Common myeloid progenitor, CD34-positive (primary cell): Measurements from ENCODE around the gene SDK2.

ENCODE experiments used
- CTCF ChIA-PET: fragments of 350-600 bp; sonication (Branson Sonifier 250); formaldehyde crosslinking; loops from one replicate; lab custom pipeline; 2021; ENCODE audit warnings: antibody characterized with exemption; lab: Charles Lee
- POLR2A ChIA-PET: fragments of 350-600 bp; sonication (Branson Sonifier 250); formaldehyde crosslinking; loops from one replicate; lab custom pipeline; 2021; ENCODE audit warnings: antibody characterized with exemption; lab: Charles Lee
- DNase-seq, 3 donors: peaks; one replicate each; pipeline versions ENCODE4 v3.0.0 to v3.0.0-alpha.2; 2013
- H3K27ac ChIP-seq, 2 experiments: 1 replicate in 1 of 2; 2 replicates in 1 of 2; pipeline ENCODE4 v1.7.0; 2013; ENCODE audit warnings: inconsistent platforms in 2 of 2, low read length in 2 of 2, mild to moderate bottlenecking in 2 of 2, low read depth in 1 of 2, moderate library complexity in 1 of 2; ENCODE audit not compliant: severe bottlenecking in 2 of 2, insufficient read depth in 1 of 2, poor library complexity in 1 of 2
- H3K27me3 ChIP-seq, 5 experiments: replicated peaks in 2 of 5; 1 replicate in 3 of 5; 2 replicates in 2 of 5; pipeline versions ENCODE4 v1.6.1 to v1.7.0; 2013; ENCODE audit warnings: low read length in 4 of 5, mild to moderate bottlenecking in 2 of 5, moderate library complexity in 2 of 5, inconsistent platforms in 1 of 5; ENCODE audit not compliant: insufficient read depth in 5 of 5, control insufficient read depth in 4 of 5
- H3K36me3 ChIP-seq, 4 experiments: 1 replicate in 2 of 4; 2 replicates in 2 of 4; pipeline versions ENCODE4 v1.6.1 to v1.7.0; 2013; ENCODE audit warnings: low read length in 3 of 4, control low read depth in 1 of 4, mild to moderate bottlenecking in 1 of 4; ENCODE audit not compliant: control insufficient read depth in 4 of 4, insufficient read depth in 4 of 4
- H3K4me1 ChIP-seq, 4 experiments: 1 replicate in 3 of 4; 2 replicates in 1 of 4; pipeline versions ENCODE4 v1.6.1 to v1.7.1; 2013; ENCODE audit warnings: low read length in 3 of 4, mild to moderate bottlenecking in 3 of 4, control low read depth in 1 of 4, inconsistent platforms in 1 of 4, moderate library complexity in 1 of 4; ENCODE audit not compliant: control insufficient read depth in 4 of 4, insufficient read depth in 4 of 4; ENCODE audit errors: control extremely low read depth in 1 of 4
- H3K4me3 ChIP-seq, 7 experiments: 1 replicate in 4 of 7; 2 replicates in 3 of 7; pipeline versions ENCODE4 v1.5.1 to v1.7.0; 2013; ENCODE audit warnings: mild to moderate bottlenecking in 7 of 7, low read length in 6 of 7, moderate library complexity in 6 of 7, inconsistent platforms in 2 of 7, low read depth in 2 of 7, control low read depth in 1 of 7; ENCODE audit not compliant: insufficient read depth in 4 of 7, control insufficient read depth in 1 of 7; ENCODE audit errors: extremely low read depth in 1 of 7
- H3K9me3 ChIP-seq, 5 experiments: 1 replicate in 4 of 5; 2 replicates in 1 of 5; pipeline versions ENCODE4 v1.6.1 to v1.7.1; 2013; ENCODE audit warnings: low read length in 4 of 5, mild to moderate bottlenecking in 2 of 5, inconsistent platforms in 1 of 5, low read depth in 1 of 5, moderate library complexity in 1 of 5; ENCODE audit not compliant: control insufficient read depth in 4 of 5, insufficient read depth in 2 of 5; ENCODE audit errors: control extremely low read depth in 1 of 5
- WGBS: methylation state at CpG from one replicate; pipeline ENCODE4 v1.1.5; 2013; ENCODE audit not compliant: insufficient coverage; 5-methylcytosine and 5-hydroxymethylcytosine counted together

SDK2 gene

DNA sequence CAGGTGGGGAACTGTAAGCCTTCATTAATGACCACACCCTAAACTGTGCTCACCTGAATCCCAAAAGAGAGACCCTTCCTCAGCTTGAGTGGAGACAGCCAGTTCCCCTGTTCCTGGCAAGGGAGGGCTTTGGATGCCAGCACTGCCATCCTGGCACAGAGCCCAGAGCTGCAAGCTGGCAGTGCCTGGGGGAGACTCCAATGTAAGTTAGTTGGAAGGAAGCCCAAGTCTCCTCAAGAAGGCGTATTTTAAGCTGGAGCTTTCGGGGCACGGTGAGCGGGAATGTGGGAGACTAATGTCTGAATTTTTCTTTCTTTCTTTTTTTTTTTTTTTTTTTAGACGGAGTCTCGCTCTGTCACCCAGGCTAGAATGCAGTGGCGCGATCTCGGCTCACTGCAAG is 337.1 kb downstream of the SDK2 start:
- 71% methylated on average over 4 of the region's 9 CpGs for WGBS
- H3K4me3 ChIP-seq, result no peak overlapping the region
- ChIA-PET CTCF (interaction anchor here (1.1 to 1.7 kb wide), 2 partner anchors 8 to 15 kb away, joined by 3 to 4 read pairs; no protein-coding TSS in a partner anchor), POLR2A (no interaction called here)
- no peaks in the 10 kb centered on the region for H3K36me3 ChIP-seq
- no peak for DNase-seq
- no peak overlapping the region for H3K27ac ChIP-seq
- H3K9me3 ChIP-seq, result no peaks in the 10 kb centered on the region
- peaks cover 0 to 49% (median 41%) of the 10 kb centered on the region in 4 experiments for H3K4me1 ChIP-seq
- H3K27me3 ChIP-seq, result no peaks in the 10 kb centered on the region

DNA sequence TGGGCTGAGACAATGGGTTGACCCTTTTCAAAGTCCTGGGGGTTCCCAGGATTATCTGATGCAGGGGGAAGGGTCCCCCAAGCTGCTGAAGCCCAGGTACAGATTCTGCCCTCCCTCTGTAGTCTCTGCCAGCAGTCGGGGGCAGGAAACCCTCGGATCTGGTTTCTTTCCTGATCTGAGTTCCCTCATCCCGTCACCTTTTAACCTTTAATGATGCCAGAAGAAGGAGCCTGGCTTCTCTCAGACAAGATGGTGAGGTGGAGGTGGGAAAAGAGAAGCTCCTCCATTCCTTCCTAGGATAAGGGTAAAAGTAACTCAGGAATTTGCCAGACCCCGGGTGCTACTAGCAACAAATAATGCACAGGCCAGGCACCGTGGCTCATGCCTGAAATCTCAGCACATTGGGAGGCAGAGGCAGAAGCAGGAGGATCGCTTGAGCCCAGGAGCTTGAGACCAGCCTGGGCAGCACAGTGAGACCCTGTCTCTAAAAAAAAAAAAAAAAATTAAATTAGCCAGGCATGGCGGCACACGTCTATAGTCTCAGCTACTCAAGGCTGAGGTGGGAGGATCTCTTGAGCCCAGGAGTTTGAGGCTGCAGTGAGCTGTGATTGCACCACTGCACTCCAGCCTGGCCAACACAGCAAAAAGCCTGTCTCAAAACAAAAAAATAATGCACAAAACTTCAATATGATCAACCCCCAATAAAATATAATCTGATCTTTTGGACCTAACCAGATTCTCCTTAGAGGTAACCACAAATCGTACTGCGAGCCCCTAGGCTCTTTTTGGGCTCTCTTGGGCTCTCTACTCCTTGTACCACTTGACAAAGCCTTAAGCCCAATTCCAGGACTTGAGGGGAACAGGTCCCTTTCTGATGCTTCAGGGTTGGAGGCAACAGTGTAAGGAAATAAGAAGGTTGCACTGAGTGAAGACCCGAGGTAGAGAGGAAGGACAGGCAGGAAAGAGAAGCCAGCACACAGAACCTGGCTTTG is 338.1 kb downstream of the SDK2 start:
- DNase-seq, result no peak
- 78% methylated on average over 8 of the region's 11 CpGs for WGBS
- ChIA-PET POLR2A (interaction anchor here (0.7 kb wide), 1 partner anchor 305 kb away, joined by 4 read pairs; no protein-coding TSS in a partner anchor), CTCF (interaction anchor here (1.1 to 1.7 kb wide), 2 partner anchors 9 to 16 kb away, joined by 3 to 4 read pairs; no protein-coding TSS in a partner anchor)
- Histone ChIP-seq H3K4me1 (peaks cover 0 to 42% (median 32%) of the 10 kb centered on the region in 4 experiments), H3K4me3 (peak overlapping the region in 1 of 7 experiments; percentile 69), H3K9me3 (no peaks in the 10 kb centered on the region), H3K36me3 (no peaks in the 10 kb centered on the region), H3K27ac (no peak overlapping the region), H3K27me3 (no peaks in the 10 kb centered on the region)

DNA sequence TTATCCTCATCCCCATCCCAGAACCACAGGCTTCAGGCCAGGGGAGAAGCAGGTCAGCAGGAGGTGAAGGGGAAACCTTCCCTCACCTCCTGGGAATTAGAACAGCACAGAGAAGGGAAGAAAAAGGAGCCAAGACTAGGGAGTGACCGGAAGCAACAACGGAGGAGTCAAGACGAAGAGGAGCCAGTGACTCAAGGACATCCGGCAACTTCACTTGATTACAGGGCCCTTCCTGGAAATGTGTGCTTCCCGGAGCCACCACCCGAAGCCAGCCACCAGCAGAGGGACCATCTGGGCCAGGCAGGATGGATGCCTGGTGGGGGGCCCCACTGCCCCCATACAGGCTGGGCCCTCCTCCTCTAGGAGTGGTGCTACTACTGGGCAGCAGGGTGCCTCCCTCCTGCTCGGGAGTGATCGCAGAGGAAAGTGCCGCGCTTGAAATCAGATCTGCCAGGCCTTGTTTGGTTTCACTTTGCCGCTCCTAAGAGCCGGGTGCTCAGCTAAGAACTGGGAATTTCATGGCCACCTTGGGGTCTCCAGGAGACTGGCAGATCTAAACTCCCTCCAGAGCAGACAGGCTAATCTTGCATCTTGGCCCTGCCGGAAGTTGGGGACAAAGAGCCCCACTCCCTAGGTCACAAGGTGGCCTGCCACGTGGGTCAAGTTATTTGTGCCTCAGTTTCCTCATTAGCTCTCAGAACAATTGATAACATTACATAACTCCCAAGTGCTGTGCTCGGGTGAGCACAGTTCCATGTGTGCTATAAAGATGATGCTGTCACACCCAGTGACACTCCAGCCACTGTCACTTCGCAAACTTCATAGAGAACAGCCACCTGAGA is 339.1 kb downstream of the SDK2 start:
- DNase-seq, result peak in 2 of 3 donors; percentile 45 to 52
- Histone ChIP-seq H3K27me3 (no peaks in the 10 kb centered on the region), H3K27ac (peak overlapping the region in 1 of 2 experiments; percentile 40), H3K4me3 (peak overlapping the region in 5 of 7 experiments; percentile 36 to 69 (median 60)), H3K36me3 (no peaks in the 10 kb centered on the region), H3K4me1 (peaks cover 0 to 38% (median 25%) of the 10 kb centered on the region in 4 experiments), H3K9me3 (no peaks in the 10 kb centered on the region)
- 29% methylated on average over 14 of the region's 16 CpGs for WGBS
- POLR2A ChIA-PET, result no interaction called here
- CTCF ChIA-PET, result interaction anchor here (0.7 to 1.7 kb wide), 2 partner anchors 10 to 38 kb away, joined by 4 read pairs; no protein-coding TSS in a partner anchor

DNA sequence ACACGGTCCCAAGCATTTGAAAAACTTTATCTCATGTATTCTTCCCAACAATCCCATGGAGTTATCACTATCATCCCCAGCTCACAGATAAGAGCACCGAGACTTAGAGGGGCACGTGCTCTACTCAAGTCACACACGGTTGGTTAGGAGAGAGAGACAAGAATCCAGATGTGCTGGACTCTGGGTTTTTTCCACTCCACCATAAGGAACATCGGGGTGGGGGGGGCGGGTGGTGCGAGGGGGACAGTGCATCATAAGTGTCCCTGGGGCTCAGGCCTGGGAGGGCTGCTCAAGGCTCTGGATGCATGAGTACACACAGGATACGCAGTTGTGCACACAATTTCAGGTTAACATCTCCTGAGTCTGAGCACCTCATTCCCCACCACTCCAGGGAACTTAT is 339.8 kb downstream of the SDK2 start:
- H3K27ac ChIP-seq, result no peak overlapping the region
- ChIA-PET CTCF (interaction anchor here (0.7 kb wide), 1 partner anchor 37 kb away, joined by 4 read pairs; no protein-coding TSS in a partner anchor), POLR2A (no interaction called here)
- 94% methylated on average over 6 of the region's 8 CpGs for WGBS
- H3K36me3 ChIP-seq, result no peaks in the 10 kb centered on the region
- DNase-seq, result no peak
- H3K4me3 ChIP-seq, result peak overlapping the region in 1 of 7 experiments; percentile 69
- no peaks in the 10 kb centered on the region for H3K27me3 ChIP-seq
- no peaks in the 10 kb centered on the region for H3K9me3 ChIP-seq
- H3K4me1 ChIP-seq, result peaks cover 0 to 30% (median 17%) of the 10 kb centered on the region in 4 experiments

DNA sequence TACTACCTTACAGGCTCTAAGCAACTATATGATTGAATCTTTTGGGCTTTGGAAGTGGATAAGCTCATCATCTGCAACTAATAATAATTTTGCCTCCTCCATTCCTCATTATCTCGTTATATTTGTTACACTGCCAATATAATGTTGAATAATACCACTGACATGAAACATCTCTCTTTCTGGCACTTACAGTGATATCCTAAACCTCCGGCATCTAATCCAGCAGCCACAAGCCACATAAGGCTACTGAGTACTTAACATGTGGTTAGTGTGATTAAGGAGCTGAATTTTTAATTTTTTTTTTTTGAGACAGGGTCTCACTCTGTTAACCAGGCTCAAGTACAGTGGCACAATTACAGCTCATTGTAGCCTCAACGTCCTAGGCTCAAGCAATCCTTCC is 342.1 kb downstream of the SDK2 start:
- DNase-seq, result peak in 1 of 3 donors; percentile 31
- H3K27me3 ChIP-seq, result no peaks in the 10 kb centered on the region
- no peak overlapping the region for H3K27ac ChIP-seq
- H3K9me3 ChIP-seq, result no peaks in the 10 kb centered on the region
- 100% methylated on average over 1 of the region's 3 CpGs for WGBS
- H3K4me1 ChIP-seq, result peaks cover 5 to 31% (median 22%) of the 10 kb centered on the region in 4 experiments
- no peak overlapping the region for H3K4me3 ChIP-seq
- CTCF ChIA-PET, result interaction anchor here (1.1 kb wide), 1 partner anchor 577 kb away, joined by 3 read pairs; no protein-coding TSS in a partner anchor
- H3K36me3 ChIP-seq, result no peaks in the 10 kb centered on the region
- POLR2A ChIA-PET, result interaction anchor here (0.6 kb wide), 1 partner anchor 40 kb away, joined by 3 read pairs; no protein-coding TSS in a partner anchor

DNA sequence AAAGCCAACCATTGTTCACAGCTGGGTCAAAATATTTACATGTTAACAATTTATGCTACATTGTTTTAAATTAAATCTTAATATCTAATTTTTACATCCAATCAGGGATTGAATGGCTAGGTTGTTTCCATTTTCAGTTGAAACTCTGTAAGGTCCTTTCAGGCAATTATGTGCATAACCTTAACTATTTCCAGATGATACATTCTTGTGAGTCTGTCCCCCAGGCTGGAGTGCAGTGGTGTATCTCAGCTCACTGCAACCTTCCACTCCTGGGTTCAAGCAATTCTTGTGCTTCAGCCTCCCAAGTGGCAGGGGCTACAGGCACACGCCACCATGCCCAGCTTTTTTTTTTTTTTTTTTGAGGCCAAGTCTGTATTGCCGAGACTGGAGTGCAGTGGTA is 342.9 kb downstream of the SDK2 start:
- no peak for DNase-seq
- H3K4me3 ChIP-seq, result no peak overlapping the region
- no peaks in the 10 kb centered on the region for H3K9me3 ChIP-seq
- CTCF ChIA-PET, result no interaction called here
- 100% methylated on average over 2 of the region's 2 CpGs for WGBS
- H3K27me3 ChIP-seq, result no peaks in the 10 kb centered on the region
- H3K36me3 ChIP-seq, result no peaks in the 10 kb centered on the region
- H3K4me1 ChIP-seq, result peaks cover 5 to 24% (median 20%) of the 10 kb centered on the region in 4 experiments
- H3K27ac ChIP-seq, result no peak overlapping the region
- POLR2A ChIA-PET, result interaction anchor here (0.6 kb wide), 1 partner anchor 57 kb away, joined by 3 read pairs; no protein-coding TSS in a partner anchor
